Kidney glomerular epithelial cell (primary cell): ENCODE results near the gene COMMD1.
"Not testable (repeated sequence)": the region's sequence is repeated elsewhere in the genome, so short reads cannot be mapped to it uniquely, and the experiment has no call there.

Experiments used
- DNase-seq: peaks from one replicate; lab custom pipeline; 2025; lab: John Stamatoyannopoulos, UW

The COMMD1 gene

GRCh38 chr2:62074233-62074632 lies 168.8 kb downstream of the COMMD1 start:
- no peak for DNase-seq

- DNase-seq = no peak
Measured at GRCh38 chr2:62076980-62077638, 171.6 kb downstream of the COMMD1 start.

- no peak for DNase-seq
Measured at GRCh38 chr2:62084801-62085200, 179.3 kb downstream of the COMMD1 start.

GRCh38 chr2:62089658-62090057 lies 184.2 kb downstream of the COMMD1 start:
- DNase-seq = no peak

- DNase-seq = no peak
Measured at GRCh38 chr2:62091471-62091870, 186.0 kb downstream of the COMMD1 start.

- no peak for DNase-seq
Measured at GRCh38 chr2:62099050-62099449, 193.6 kb downstream of the COMMD1 start.

GRCh38 chr2:62099523-62100175 lies 194.2 kb downstream of the COMMD1 start:
- DNase-seq = no peak

GRCh38 chr2:62101886-62102285 lies 196.4 kb downstream of the COMMD1 start:
- no peak for DNase-seq

GRCh38 chr2:62102402-62102920 lies 197.0 kb downstream of the COMMD1 start:
- DNase-seq = no peak

- DNase-seq = no peak
Measured at GRCh38 chr2:62109554-62109953, 204.1 kb downstream of the COMMD1 start.

- DNase-seq = no peak
Measured at GRCh38 chr2:62110415-62111025, 205.0 kb downstream of the COMMD1 start.

- DNase-seq = no peak
Measured at GRCh38 chr2:62112179-62112578, 206.7 kb downstream of the COMMD1 start.

- no peak for DNase-seq
Measured at GRCh38 chr2:62114564-62114963, 209.1 kb downstream of the COMMD1 start.

GRCh38 chr2:62116983-62117382 lies 211.5 kb downstream of the COMMD1 start:
- no peak for DNase-seq

- DNase-seq = no peak
Measured at GRCh38 chr2:62118160-62118559, 212.7 kb downstream of the COMMD1 start.

GRCh38 chr2:62119311-62119974 lies 214.0 kb downstream of the COMMD1 start:
- no peak for DNase-seq

- not testable (repeated sequence) for DNase-seq
Measured at GRCh38 chr2:62126239-62126638, 220.8 kb downstream of the COMMD1 start.

- DNase-seq = no peak
Measured at GRCh38 chr2:62133320-62133823, 227.9 kb downstream of the COMMD1 start.

GRCh38 chr2:62136956-62137830 lies 231.7 kb downstream of the COMMD1 start:
- no peak for DNase-seq

- DNase-seq = no peak
Measured at GRCh38 chr2:62140426-62141141, 235.1 kb downstream of the COMMD1 start.
